Measurements from ENCODE around the gene STARD5. TPM values are rescaled to one million over a fixed set of nuclear protein-coding genes. Genes with fewer than 3 reads are reported as not detected.

Gene STARD5
- total and polyA plus RNA-seq, 2 of the 8 experiments (the other 6 are each of a cell fraction or from before 2014, with no cell fraction given): 5.5 to 10.4 TPM

DNA sequence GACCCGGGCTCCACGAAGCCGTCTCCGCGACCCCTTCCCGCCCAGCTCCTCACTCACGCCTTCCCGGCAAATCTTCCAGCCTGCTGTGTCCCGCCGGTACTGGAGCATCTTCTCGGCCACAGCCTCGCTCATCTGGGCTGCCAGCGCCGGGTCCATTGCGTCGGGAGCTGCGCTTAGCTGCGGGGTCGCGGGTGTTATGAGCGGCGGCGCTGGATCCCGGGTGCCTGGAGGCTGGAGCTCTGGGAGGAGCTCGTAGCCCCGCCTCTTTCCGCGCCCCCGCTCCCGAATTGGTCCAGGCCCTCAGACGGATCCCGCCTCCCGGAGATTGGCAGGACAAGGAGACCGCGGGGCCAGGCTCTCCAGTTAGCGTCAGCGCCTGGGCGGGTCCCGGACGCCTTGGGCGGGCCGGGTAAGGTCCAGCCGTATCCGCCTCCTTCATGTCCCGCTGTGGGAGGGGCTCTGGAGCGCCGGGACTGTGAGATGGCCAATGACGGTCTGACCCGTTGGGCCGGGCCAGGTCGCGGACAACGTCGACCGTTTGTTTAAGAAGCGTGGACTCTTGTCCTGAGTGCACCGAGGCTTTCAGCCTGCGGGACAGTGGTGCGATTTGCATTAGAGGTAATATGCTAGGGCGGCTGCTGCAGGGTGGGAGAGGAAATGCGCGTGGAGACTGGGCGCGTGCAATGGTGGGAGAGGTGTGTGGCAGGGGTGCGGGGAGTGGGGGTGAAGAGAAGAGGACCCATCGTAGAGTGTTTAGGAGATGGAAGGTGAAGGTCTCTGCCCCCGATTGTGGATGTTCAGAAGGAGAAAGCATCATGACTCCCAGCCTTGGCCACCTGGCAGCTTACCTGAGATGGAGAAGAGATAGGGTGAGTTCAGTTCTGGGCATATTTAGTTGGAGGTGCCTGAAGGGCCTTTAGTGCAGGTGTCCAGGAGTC, at the start of gene STARD5 (continued):
- TF ChIP-seq CHD2 (IDR thresholded peaks at IDR 0.05; ENCODE audit: low read length) (peak; percentile 57; the same call in 1 of the 2 replicates), SUZ12 (IDR thresholded peaks at IDR 0.05; ENCODE audit: low read length) (no peak), SIN3A (conservative IDR thresholded peaks at IDR 0.05 in 1 of 2, IDR thresholded peaks at IDR 0.05 in 1 of 2; ENCODE audit: low read depth in 1 of 2, low read length in 2 of 2) (no peak), TBP (IDR thresholded peaks at IDR 0.05; ENCODE audit: low read depth, low read length) (peak; percentile 95), RFX5 (IDR thresholded peaks at IDR 0.05; ENCODE audit: borderline replicate concordance, low read depth, low read length) (no peak), YY1 (IDR thresholded peaks at IDR 0.05; ENCODE audit: low read depth, low read length) (0 out of 2 replicates have a peak, but pooled peaks have one; percentile 18), GTF2F1 (IDR thresholded peaks at IDR 0.05; ENCODE audit: borderline replicate concordance, low read depth, low read length) (0 out of 2 replicates have a peak, but pooled peaks have one; percentile 24), KDM1A (IDR thresholded peaks at IDR 0.05; ENCODE audit: borderline replicate concordance, low read length) (no peak), SP1 (IDR thresholded peaks at IDR 0.05; ENCODE audit: low read depth, low read length) (peak; percentile 89), BACH1 (IDR thresholded peaks at IDR 0.05; ENCODE audit: low read length) (peak; percentile 33; the same call in 1 of the 2 replicates), SP2 (IDR thresholded peaks at IDR 0.05; ENCODE audit: low read length) (peak; percentile 28; the same call in 1 of the 2 replicates), SP4 (IDR thresholded peaks at IDR 0.05; ENCODE audit: low read length) (0 out of 2 replicates have a peak, but pooled peaks have one; percentile 44), CREB1 (IDR thresholded peaks at IDR 0.05) (peak; percentile 7; the same call in 1 of the 2 replicates), JUN (IDR thresholded peaks at IDR 0.05; ENCODE audit: low read depth, low read length) (no peak), RBBP5 (IDR thresholded peaks at IDR 0.05; ENCODE audit: borderline replicate concordance, low read depth, low read length) (peak; percentile 55; the same call in 1 of the 2 replicates), POLR2AphosphoS5 (IDR thresholded peaks at IDR 0.05; ENCODE audit: low read depth, low read length) (peak; percentile 87), RXRA (IDR thresholded peaks at IDR 0.05; ENCODE audit: insufficient read depth, low read depth, low read length) (no peak)
- TF ChIP-seq, protein P1, sequence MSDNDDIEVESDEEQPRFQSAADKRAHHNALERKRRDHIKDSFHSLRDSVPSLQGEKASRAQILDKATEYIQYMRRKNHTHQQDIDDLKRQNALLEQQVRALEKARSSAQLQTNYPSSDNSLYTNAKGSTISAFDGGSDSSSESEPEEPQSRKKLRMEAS (IDR thresholded peaks at IDR 0.05): peak; percentile 48; the same call in 1 of the 2 replicates
- TF ChIP-seq, protein P2, sequence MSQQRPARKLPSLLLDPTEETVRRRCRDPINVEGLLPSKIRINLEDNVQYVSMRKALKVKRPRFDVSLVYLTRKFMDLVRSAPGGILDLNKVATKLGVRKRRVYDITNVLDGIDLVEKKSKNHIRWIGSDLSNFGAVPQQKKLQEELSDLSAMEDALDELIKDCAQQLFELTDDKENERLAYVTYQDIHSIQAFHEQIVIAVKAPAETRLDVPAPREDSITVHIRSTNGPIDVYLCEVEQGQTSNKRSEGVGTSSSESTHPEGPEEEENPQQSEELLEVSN (IDR thresholded peaks at IDR 0.05): peak; percentile 24; the same call in 1 of the 2 replicates

Data from H1 (cell line).